GM18870 (cell line): ENCODE data around the gene PITX3.

Source experiments
- ATAC-seq: cut with Tn5 transposase; IDR thresholded peaks from one replicate; pipeline ENCODE4 v1.9.1; 2021; ENCODE audit warnings: moderate library complexity; ENCODE audit not compliant: unreplicated experiment

Gene PITX3

GRCh38 chr10:102241444-102242117, at the start of gene PITX3:
TSS of gene PITX3 (minus strand) at chr10:102241512. CDS start at chr10:102232080, 9,432 bp downstream.
- no peak for ATAC-seq

- no peak for ATAC-seq
Measured at GRCh38 chr10:102289840-102290239, 48.5 kb upstream of the PITX3 start.

GRCh38 chr10:102289356-102289755, 48.0 kb upstream of the PITX3 start:
- ATAC-seq: no peak

GRCh38 chr10:102287991-102288390, 46.7 kb upstream of the PITX3 start:
- ATAC-seq: no peak

GRCh38 chr10:102287538-102287937, 46.2 kb upstream of the PITX3 start:
- ATAC-seq: no peak

GRCh38 chr10:102286216-102286615, 44.9 kb upstream of the PITX3 start:
- ATAC-seq: no peak

- ATAC-seq: no peak
Measured at GRCh38 chr10:102285133-102285532, 43.8 kb upstream of the PITX3 start.

GRCh38 chr10:102284531-102284930, 43.2 kb upstream of the PITX3 start:
- no peak for ATAC-seq

GRCh38 chr10:102283890-102284289, 42.6 kb upstream of the PITX3 start:
- no peak for ATAC-seq

GRCh38 chr10:102283488-102283887, 42.2 kb upstream of the PITX3 start:
- no peak for ATAC-seq

- no peak for ATAC-seq
Measured at GRCh38 chr10:102281102-102281487, 39.8 kb upstream of the PITX3 start.

GRCh38 chr10:102280397-102281101, 39.2 kb upstream of the PITX3 start:
- ATAC-seq: no peak

- no peak for ATAC-seq
Measured at GRCh38 chr10:102279104-102279503, 37.8 kb upstream of the PITX3 start.

- no peak for ATAC-seq
Measured at GRCh38 chr10:102275343-102275742, 34.0 kb upstream of the PITX3 start.

- no peak for ATAC-seq
Measured at GRCh38 chr10:102274062-102274461, 32.8 kb upstream of the PITX3 start.

GRCh38 chr10:102269017-102269416, 27.7 kb upstream of the PITX3 start:
- no peak for ATAC-seq

GRCh38 chr10:102268375-102268888, 27.1 kb upstream of the PITX3 start:
- no peak for ATAC-seq

- ATAC-seq: no peak
Measured at GRCh38 chr10:102267748-102268147, 26.4 kb upstream of the PITX3 start.

- ATAC-seq: no peak
Measured at GRCh38 chr10:102266670-102267069, 25.4 kb upstream of the PITX3 start.

GRCh38 chr10:102264371-102264770, 23.1 kb upstream of the PITX3 start:
- ATAC-seq: no peak

- ATAC-seq: no peak
Measured at GRCh38 chr10:102262744-102263370, 21.5 kb upstream of the PITX3 start.

- ATAC-seq: no peak
Measured at GRCh38 chr10:102261842-102262241, 20.5 kb upstream of the PITX3 start.
